Ecto neural progenitor cell (in vitro differentiated cells): ENCODE data around the gene KIAA2012.
A peak's percentile ranks its signal among the peaks of the same experiment; 100 is the strongest.

Source experiments
- DNase-seq: peaks from one replicate; pipeline ENCODE4 v3.0.0-alpha.2; 2018; ENCODE audit warnings: low spot score

Gene KIAA2012

DNA sequence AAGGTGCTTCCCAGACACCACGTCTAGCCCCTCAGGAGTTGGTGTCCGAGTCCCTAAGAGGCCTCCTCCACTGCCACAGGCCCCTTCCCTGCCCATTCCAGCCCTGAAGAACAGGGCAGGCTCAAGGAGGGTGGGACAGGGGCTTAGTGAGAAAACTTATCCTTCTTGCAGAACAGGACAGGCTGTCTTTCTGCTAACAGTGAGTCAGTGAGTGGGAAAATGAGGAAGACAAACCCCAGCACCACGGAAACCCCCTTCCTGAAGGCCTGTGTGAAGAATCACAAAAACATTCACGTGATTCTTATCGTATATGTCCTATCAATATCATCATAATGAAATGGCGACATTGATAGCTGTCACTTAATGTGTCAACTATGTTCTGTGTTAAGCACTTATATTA, 29.6 kb upstream of the KIAA2012 start:
- DNase-seq = no peak

- no peak for DNase-seq
These were observed 28.3 kb upstream of the KIAA2012 start for GRCh38 chr2:202044777-202045176.

GRCh38 chr2:202046572-202046971, 26.5 kb upstream of the KIAA2012 start:
- DNase-seq = no peak

DNA sequence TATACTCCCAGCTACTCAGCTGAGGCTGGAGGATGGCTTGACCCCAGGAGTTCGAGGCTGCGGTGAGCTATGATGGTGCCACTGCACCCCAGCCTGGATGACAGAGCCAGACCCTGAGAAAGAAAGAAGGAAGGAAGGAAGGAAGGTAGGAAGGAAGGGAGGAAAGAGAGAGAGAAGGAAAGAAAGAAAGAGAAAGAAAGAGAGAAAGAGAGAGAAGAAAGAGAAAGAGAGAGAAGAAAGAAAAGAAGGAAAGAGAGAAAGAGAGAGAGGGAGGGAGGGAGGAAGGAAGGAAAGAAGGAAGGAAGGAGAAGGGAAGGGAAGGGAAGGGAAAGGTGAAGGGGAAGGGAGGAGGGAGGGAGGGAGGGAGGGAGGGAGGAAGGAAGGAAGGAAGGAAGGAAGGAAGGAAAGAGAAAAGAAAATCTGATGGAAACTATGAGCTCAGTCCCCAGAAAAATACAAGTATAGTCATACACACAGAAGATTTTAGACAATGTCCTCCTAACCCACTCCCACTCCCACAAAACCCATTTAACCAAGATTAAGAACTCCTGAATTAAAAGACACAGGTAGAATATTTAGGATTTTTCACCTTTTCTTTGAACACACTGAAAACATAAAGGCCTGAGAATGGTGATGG, 23.8 kb upstream of the KIAA2012 start:
- DNase-seq = no peak

DNA sequence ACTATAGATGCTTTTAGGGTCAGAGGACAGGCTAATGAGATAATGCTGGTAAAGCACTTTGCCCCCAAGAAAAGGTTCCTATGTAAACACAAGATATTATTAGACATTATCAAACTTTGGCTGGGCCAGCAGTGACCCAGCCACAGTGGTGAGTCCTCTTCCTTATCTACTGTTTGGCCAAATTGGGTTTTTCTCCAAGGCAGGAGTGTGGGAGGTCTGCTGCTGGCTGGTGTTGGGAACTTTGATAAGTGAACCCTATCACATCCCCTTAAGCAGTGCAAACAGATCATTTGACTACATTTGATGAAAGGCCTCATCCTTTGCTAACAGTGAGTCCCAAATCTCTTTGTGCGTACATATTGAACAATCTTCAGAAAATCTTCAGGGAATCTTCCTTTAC, 23.2 kb upstream of the KIAA2012 start:
- DNase-seq = no peak

DNA sequence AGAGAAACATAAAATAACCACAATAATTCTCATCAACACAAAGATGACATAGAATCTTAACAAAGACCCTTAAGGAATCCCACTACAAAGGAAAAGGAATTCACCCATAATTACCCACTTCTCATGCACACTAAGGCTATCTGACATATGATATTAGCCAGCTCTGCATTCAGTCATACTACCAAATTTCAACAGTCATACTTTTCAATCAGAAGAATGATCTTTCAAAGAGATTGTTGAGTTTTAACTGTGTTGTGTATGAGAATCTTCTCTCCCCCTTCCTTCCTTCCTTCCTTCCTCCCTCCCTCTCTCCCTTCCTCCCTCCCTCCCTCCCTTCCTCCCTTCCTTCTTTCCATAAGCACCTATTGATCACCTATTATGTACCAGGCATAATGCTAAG, 22.4 kb upstream of the KIAA2012 start:
- DNase-seq = no peak

- no peak for DNase-seq
These were observed 21.4 kb upstream of the KIAA2012 start for GRCh38 chr2:202051499-202052161.

DNA sequence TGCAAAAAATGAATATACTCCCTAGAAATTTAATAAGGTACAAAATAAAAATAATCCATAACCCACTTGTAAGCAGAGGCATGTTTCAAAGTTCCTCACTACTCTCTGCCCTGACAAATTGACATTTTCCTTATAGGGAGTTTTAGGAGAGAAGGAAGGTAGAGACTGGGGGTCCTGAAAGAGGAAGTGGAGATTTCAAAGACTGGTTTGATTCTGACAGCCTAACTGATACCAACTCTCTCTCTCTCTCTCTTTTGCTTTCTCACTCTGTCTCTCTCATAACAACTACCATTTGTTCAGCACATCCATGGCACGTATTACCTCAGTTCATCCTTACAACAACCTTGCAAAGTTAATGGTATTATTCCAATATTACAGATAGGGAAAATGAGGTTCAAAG, 20.8 kb upstream of the KIAA2012 start:
- no peak for DNase-seq

DNA sequence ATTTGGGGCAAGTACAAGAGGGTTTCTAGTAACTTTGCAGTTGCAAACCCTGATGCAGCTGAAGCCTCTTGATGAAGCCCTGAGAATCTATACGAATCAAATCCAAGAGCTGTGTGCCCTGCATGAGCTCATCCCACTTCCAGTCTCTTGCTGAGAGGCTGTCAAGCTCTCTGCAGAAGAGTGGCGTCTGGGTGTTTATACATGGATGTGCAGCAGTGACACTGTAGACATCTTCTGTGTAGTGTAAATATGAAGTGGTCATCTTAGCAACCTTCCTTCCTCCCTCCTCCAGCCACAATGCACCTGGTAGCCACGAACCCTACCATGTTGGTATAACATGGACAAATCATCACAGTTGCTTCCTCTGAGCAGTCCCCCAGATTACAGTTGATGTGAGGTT, 18.4 kb upstream of the KIAA2012 start:
- no peak for DNase-seq

DNA sequence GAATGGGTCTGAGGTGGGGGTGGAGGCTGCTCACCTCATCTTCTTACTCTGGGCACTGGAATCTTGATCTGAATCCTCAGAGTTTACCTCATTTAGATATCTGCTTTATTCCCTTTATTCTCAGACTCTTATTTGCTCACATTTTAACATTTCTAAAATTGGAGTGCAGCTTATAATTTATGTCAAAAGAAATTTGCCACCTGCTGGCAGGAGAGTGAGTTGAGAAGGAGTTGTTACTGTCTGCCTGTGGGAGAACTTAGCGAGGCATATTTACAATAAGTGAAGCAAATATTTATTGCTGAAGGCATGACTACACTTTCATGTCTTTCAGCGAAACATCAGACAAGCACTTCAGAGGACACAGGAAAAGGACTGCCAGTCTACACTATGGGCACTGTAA, 16.4 kb upstream of the KIAA2012 start:
- no peak for DNase-seq

DNA sequence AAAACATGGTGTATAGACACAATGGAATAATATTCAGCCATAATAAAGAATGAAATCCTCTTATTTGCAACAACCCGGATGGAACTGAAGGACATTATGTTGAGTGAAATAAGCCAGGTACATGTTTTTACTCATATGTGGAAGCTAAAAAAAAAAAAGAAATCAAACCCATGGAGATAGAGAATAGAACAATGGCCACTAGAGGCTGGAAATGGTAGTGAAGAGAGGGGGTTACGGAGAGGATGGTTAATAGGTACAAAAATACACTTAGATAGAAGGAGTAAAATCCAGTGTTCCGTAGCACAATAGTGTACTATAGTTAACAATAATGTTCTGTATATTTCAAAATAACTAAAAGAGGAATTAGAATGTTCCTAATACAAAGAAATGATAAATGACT, 12.8 kb upstream of the KIAA2012 start:
- no peak for DNase-seq

DNA sequence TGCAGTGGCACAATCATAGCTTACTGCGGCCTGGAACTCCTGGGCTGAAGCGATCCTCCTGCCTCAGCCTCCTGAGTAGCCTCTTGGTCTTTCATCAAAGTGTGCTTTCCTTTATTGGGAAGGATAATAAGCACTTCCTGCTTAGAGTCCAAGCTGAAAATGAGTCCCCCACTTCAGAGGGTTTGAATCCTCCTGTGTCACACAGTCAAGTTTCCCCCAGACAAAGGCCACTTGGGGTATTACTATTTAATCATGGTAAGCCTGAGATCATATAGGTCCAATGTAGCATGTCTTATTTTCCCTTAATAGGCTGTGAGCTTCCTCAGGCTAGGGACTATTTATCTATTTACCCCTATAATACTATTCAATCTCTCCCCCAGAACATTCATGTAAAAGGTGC, 11.4 kb upstream of the KIAA2012 start:
- no peak for DNase-seq

GRCh38 chr2:202064171-202064880, 8.7 kb upstream of the KIAA2012 start:
- peak; percentile 59 for DNase-seq

DNA sequence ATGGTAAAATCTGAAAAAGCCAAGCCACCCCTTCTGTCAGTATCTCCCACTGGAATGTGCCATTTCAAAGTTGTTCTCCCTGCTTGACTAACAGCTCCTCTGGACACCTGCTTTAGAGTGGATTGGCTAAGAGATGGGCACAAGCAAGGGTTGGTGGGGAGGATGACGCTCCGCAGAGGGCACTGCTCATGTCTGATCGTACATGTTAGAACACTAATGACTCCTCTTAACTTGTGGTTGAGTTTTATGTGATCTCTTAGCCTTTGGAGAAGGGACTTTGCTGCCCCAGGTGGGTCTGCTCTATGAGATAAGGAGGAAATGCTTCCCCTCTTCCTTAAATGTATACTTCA, 8.2 kb upstream of the KIAA2012 start:
- DNase-seq = no peak

GRCh38 chr2:202065876-202066275, 7.2 kb upstream of the KIAA2012 start:
- no peak for DNase-seq

DNA sequence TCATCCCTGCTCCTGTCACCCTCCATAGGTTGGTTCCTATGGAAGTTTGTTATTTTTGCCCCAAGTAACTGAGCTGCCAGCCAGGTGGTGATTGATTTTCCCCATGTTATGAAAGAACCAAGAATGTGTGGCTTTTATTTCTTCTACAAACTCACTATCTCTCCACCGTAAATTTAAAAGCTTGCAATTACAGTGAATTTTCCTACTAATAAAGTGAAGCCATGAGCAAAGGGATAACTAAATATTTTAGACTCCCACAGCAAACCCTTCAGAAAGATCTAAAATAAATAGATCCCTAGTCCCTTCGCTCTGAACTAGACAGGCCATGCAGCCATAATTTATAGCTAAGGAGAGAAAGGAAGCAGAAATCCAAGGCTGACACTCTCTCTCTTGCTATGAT, 6.2 kb upstream of the KIAA2012 start:
- DNase-seq = no peak

- DNase-seq = no peak
These were observed 5.5 kb upstream of the KIAA2012 start for GRCh38 chr2:202067589-202067988.

DNA sequence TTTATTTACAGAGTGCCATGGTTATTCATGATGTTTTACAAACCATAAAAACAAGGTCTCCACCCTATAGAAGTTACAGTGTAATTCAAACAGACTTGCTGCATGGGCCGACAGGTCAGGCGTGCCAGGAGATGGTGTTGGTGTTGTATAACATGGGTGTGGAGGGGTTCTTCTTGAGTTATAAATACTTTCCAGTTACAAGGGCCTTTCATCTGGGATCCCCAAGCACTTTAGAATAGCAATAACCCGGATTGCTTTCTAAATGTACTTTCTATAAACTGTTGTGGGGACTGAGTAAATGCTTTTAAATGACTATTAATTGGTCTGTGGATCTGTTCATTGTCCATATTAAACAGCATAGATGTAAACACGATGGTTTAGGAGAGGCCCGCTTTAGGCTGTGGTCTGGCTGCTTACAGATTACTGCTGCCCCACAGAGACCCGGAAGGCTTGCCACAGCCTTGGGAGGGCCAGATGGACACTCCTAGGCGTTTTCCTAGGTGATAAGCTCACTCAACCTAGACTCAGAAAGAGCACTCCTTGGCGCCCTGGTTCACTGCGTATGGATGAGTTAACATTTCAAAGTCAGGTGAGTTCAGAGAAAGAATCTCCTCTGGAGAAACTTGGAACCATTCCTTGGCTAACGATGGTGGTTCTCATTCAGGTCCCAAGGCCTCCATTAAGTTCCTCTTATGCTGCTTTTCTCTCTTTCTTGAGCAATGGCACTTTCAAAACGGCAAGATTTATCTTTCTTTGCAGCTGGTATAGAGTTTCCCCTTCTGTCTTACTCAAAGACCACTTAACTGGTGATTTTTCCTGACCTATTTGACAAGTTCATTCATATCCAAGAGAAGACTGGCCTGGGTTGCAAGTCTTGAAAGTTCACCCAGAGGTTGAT, 3.6 kb upstream of the KIAA2012 start:
- DNase-seq = no peak

DNA sequence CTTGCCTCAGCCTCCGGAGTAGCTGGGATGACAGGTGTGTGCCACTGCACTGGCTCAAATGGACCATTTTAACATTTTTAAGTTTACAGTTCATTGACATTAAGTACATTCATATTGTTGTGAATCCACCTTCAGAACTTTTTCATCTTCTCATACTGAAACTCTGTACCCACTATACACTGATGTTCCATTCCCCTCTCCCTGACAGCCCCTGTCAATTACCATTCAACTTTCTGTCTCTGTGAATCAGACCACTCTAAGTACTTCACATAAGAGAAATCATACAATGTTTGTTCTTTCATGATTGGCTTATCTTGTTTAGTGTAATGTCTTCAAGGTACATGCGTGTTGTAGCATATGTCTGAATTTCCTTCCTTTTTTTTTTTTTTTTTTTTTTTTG, 1.9 kb upstream of the KIAA2012 start:
- no peak for DNase-seq

- peak; percentile 55 for DNase-seq
These were observed 829 bp upstream of the KIAA2012 start for GRCh38 chr2:202072226-202072625.

GRCh38 chr2:202074324-202074723, 1.3 kb downstream of the KIAA2012 start:
- DNase-seq = no peak

- no peak for DNase-seq
These were observed 6.3 kb downstream of the KIAA2012 start for GRCh38 chr2:202079310-202079709.

- no peak for DNase-seq
These were observed 11.2 kb downstream of the KIAA2012 start for GRCh38 chr2:202084265-202084664.
